T-helper 1 cell treated with Interleukin-12 subunit alpha and Interleukin-12 subunit beta and Interleukin-4 antibody, amounts not matched to agents 30 ng/mL and 1 ng/mL, for 36 hours (primary cell): ENCODE data around the gene ADAM12. TPM values are rescaled to one million over a fixed set of nuclear protein-coding genes. Genes with fewer than 3 reads are reported as not detected.

ENCODE experiments used
- intact Hi-C: fragments of 100-400 bp; cut with micrococcal nuclease; formaldehyde crosslinking; loops from one replicate; pipeline ENCODE4 v1.15.1; 2024
- total RNA-seq: library from RNA; stranded (reverse); gene quantifications from 2 replicates; pipeline ENCODE4 v1.2.3, GENCODE V29; 2022

The ADAM12 gene, protein sequence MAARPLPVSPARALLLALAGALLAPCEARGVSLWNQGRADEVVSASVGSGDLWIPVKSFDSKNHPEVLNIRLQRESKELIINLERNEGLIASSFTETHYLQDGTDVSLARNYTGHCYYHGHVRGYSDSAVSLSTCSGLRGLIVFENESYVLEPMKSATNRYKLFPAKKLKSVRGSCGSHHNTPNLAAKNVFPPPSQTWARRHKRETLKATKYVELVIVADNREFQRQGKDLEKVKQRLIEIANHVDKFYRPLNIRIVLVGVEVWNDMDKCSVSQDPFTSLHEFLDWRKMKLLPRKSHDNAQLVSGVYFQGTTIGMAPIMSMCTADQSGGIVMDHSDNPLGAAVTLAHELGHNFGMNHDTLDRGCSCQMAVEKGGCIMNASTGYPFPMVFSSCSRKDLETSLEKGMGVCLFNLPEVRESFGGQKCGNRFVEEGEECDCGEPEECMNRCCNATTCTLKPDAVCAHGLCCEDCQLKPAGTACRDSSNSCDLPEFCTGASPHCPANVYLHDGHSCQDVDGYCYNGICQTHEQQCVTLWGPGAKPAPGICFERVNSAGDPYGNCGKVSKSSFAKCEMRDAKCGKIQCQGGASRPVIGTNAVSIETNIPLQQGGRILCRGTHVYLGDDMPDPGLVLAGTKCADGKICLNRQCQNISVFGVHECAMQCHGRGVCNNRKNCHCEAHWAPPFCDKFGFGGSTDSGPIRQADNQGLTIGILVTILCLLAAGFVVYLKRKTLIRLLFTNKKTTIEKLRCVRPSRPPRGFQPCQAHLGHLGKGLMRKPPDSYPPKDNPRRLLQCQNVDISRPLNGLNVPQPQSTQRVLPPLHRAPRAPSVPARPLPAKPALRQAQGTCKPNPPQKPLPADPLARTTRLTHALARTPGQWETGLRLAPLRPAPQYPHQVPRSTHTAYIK
- total RNA-seq, result 0.07 and 0.17 TPM in 2 replicates

DNA sequence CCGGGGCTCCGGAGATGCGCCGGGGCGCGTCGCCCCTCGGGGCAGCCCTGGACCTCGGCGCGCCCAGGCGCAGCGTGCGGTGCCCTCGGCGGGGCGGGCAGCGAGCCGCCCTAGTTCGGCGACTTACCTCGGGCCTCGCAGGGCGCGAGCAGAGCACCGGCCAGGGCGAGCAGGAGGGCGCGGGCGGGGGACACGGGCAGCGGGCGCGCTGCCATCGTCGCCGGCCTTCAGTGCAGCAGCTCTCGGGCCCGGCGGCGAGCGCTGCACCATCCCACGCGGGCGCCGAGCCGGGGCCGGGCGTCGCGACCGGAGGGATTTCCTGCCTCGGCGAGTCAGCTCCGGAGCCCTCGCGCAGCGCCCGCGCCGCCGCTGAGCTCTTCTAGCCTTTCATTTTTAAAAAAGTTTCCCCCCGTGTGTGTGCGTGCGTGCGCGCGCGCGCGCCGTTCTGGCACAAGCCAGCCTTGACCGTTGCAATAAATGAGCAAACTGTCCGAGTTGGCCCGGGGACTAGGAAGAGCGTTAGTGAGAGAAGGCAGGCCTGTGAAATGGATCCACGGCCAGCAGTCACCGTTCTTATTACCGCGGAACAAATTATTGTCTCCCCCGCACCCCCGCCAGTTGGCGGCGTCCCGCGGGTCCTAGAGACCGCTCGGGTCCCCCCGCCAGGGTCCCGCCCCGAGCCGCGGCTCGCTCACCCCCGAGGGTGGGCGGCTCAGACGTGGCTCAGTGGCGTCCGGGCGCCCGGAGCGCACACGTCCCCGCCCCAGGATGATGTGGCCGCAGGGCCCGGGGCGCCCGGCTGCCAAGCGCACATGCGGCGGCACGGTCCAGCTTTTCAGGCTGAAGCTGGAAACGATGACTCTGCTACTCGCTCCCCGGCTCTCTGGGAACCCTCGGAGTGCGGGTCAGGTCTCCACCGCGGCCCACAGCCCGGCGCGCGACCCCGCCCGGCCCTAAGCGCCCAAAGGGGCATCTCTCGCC is at the start of gene ADAM12:
ADAM12 (minus strand) TSS at position 547 of the 981 bp plus-strand sequence; CDS start at position 215, 332 bp downstream.
- intact Hi-C loops, result loop anchor here (5.0 kb wide), 1 partner anchor 406 kb away; no protein-coding TSS in a partner anchor

DNA sequence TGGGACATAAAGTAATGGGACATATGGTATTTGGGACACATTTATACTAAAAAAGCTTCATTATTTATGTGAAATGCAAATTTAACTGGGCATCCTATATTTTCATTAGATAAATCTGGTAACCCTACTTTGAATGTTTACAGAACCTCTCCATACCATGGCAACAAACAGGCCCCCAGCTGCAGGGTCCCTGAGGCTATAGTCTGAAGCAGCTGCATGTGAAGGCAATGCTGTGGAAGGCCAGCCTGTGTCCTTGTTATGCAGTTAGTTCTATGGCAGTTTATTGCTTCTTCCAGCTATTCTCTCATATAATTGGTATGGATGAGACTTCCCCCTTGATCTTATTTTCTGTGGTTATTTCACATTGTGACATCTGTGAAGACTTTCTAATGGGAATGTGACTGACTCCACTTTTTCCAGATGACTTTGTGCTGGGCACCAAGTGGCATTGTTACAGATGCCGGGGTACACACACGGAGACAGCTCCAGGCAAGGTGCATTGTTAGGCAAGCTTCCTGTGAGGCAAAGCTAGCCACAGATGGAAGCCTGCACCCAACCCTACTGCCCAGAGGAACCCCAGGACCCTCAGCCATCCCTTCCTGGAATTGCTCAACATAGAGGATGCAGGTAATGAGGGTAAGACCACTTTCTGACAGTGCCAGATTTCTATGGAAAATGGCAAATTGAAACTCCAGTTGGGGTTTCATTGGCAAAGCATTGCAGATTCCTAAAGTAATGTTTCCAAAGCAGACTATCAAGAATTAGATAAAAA is 49.5 kb upstream of the ADAM12 start:
- intact Hi-C loops, result no loop called here

- intact Hi-C loops, result no loop called here
Observed at GRCh38 chr10:126434235-126434634, 46.0 kb upstream of the ADAM12 start.

- intact Hi-C loops, result no loop called here
Observed at GRCh38 chr10:126433351-126433750, 45.1 kb upstream of the ADAM12 start.

- intact Hi-C loops, result no loop called here
Observed at GRCh38 chr10:126432507-126432906, 44.2 kb upstream of the ADAM12 start.

DNA sequence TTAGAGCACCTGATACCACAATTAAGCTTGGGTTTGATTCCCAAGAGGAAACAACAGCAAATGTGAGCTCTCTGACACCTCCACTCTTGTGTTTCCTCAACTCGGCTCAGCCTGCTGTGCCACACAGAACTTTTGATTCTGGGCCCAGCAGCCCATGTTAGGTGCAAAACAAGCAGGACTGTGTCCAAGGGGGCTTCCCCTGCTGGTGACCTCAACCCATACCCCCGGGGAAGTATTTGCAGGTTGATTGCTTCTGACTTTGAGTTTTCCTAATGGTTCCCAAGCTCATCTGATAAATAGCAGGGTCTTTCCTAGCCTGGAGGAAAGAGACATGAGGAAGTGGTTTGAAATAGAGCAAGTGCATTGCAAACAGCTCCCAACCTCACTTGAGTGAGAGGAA is 43.5 kb upstream of the ADAM12 start:
- intact Hi-C loops, result no loop called here

DNA sequence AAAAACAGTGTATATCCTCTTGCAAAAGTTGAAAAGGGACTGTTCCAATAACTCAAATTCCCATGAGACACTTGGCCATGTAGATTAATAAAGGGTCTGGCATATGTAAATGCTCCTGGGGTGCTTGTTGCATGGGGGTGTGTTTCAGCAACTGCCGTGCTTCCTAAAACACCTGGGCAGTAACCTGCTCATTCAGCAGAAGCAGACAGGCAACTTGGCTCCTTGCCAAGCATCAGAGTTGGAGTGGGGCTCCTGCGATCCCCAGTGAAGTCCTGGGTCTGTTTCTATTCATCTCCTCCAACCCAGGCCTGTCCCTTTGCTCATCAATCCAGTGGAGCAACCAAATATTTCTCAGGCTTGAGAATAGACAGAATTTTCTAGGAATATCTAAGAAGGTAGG is 42.2 kb upstream of the ADAM12 start:
- intact Hi-C loops, result no loop called here

DNA sequence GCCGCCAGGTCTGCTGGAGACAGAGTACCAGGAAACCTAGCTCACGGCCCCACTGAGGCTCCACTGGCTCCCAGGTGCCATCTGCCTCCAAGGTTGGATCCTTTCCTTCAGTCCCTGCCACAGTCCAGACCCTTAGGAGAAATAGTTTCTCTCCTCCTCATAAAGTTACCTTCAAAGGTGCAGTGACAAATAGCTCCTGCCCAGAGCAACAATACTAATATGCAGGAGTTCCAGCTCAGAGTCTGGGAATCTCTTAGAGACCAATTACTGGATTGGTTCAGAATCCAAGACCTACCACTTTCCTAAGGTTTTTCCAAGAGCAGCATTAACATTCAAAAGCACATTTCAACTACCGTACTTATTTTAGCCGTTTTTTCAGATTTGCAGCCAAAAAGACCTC is 41.0 kb upstream of the ADAM12 start:
- intact Hi-C loops, result no loop called here

- intact Hi-C loops, result no loop called here
Observed at GRCh38 chr10:126425489-126426065, 37.3 kb upstream of the ADAM12 start.

DNA sequence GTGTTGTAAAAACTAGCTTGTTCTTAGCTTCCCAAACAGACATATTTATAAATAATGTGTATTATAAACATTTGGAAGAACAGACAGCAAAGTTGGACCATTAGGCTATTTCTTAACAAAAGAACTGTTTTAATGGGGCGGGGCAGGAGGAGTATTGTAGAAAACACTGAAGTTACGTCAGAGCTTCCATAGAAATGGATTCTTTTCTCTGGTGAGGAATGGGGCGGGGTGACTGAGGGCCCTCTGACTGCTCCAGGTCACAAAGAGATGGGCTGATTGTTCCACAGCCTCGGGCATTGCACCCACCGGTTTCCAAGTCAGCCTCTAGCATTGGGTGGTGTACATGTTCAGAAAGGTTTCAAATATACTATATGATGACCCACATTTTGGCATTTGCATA is 36.8 kb upstream of the ADAM12 start:
- intact Hi-C loops, result no loop called here

DNA sequence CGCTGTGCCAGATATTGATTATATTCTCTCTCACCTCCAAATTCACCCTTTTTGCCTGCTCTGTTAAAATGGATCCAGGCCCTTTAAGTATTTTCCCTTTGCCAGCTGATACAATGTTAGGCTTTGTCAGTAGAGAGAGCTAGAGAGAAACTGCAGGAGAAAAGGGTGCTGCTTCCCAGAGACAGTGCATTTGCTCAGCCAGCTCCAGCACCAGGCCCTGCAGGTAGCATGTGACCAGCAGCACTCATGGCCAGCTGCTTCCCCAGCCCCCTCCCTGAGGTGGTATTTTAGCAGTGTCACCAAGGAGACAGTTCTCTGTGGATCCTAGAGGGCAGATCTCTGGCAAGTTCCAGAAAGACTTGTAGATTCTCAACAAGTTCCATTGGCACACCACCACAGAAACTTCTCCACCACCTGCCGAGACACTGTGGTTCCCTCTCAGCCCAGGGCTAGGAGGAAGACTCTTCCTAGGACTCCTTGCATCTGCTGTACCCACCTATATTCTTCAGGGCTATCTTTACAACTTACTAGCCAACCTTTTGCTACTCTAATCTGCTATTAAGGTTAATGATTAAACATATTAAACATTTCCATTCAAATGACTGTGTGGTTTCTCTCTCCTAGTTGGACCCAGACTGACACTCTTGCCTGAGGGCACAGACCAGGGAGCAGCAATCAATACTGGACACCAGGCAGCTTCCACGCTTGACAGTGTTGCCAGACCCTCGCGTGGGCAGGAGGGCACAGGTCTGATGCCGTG is 35.6 kb upstream of the ADAM12 start:
- intact Hi-C loops, result no loop called here

DNA sequence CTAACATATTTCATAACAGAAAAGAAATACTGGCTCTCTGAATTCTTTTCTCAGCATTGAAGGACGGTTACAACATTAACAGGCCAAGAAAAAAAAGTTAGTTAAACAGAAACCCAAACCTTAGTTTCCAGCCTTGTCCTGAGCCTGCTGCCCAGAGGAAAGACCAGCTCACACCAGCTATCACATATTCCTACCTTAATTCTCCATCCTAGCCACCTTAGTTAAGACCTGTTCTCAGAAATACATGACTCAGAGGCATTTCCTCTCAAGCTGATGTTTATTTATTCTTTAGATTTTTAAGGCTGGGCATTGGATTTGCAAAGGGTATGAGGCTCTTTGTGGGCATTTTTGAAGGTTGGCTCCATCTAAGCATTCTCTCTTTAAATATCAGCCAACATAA is 34.3 kb upstream of the ADAM12 start:
- intact Hi-C loops, result no loop called here

- intact Hi-C loops, result no loop called here
Observed at GRCh38 chr10:126421756-126422256, 33.5 kb upstream of the ADAM12 start.

GRCh38 chr10:126420567-126421300 is 32.5 kb upstream of the ADAM12 start:
- intact Hi-C loops, result no loop called here

- intact Hi-C loops, result no loop called here
Observed at GRCh38 chr10:126417220-126417825, 29.0 kb upstream of the ADAM12 start.

GRCh38 chr10:126409821-126410220 is 21.5 kb upstream of the ADAM12 start:
- intact Hi-C loops, result no loop called here

- intact Hi-C loops, result no loop called here
Observed at GRCh38 chr10:126408953-126409641, 20.8 kb upstream of the ADAM12 start.
